ENCODE measurements around the gene DSC1. TPM values are rescaled to one million over a fixed set of nuclear protein-coding genes. Genes with fewer than 3 reads are reported as not detected.

Gene DSC1, protein sequence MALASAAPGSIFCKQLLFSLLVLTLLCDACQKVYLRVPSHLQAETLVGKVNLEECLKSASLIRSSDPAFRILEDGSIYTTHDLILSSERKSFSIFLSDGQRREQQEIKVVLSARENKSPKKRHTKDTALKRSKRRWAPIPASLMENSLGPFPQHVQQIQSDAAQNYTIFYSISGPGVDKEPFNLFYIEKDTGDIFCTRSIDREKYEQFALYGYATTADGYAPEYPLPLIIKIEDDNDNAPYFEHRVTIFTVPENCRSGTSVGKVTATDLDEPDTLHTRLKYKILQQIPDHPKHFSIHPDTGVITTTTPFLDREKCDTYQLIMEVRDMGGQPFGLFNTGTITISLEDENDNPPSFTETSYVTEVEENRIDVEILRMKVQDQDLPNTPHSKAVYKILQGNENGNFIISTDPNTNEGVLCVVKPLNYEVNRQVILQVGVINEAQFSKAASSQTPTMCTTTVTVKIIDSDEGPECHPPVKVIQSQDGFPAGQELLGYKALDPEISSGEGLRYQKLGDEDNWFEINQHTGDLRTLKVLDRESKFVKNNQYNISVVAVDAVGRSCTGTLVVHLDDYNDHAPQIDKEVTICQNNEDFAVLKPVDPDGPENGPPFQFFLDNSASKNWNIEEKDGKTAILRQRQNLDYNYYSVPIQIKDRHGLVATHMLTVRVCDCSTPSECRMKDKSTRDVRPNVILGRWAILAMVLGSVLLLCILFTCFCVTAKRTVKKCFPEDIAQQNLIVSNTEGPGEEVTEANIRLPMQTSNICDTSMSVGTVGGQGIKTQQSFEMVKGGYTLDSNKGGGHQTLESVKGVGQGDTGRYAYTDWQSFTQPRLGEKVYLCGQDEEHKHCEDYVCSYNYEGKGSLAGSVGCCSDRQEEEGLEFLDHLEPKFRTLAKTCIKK
- total RNA-seq: 0.33 TPM
- 0.80 TPM for polyA plus RNA-seq
- long read RNA-seq, donor 1: 0 reads
- long read RNA-seq, donor 2: 0 reads
- long read RNA-seq, donor 3: 0 reads
- long read RNA-seq, donor 4: 0 reads
- long read RNA-seq, donor 5: 0 reads
- long read RNA-seq, donor 6: 0 reads
- long read RNA-seq, donor 7: 0 reads
- long read RNA-seq, donor 8: 0 reads
- long read RNA-seq, donor 9: 0 reads
- long read RNA-seq, donor 10: 0 reads

DNA sequence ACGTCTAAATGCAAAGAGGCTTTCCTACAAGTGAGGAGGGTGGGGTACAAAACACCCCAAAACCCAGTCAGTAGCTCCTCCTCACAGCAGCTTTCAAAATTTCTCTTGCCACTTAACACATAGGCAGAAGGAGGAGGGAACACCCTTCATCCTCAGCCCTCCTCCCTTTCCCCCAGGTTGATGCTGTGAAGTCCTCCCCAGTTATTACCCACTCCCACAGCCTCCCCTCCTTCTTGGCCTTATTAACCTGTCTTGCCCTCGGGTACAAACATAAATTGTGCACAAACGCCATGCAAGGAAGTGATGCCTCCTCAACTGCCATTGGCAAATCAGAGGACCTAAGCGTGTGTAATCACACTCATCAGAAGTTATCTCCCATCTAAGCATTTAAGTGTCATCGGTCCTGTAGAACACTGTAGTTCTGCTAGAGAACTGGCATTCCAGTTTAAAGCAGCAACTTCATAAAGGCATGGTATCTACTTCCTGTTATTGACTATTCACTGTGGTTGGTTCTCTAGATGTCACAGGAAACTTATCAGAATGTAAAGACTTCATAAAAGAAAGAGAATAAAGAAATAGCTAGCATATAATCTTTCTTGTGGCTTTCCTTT, at the start of gene DSC1:
DSC1 (minus strand) TSS at position 32 of the 611 bp plus-strand sequence. CDS start 262 bp downstream, outside the sequence.
- Histone ChIP-seq H3K36me3 (ENCODE audit: control insufficient read depth in 2 of 2, insufficient read depth in 2 of 2, low read length in 1 of 2) (no peaks in the 10 kb centered on the region), H3K27ac (ENCODE audit: low read depth in 1 of 2, low read length in 1 of 2) (no peak within 1 kb of the TSS)
- WGBS: 80% methylated on average over 5 of the region's 5 CpGs

DNA sequence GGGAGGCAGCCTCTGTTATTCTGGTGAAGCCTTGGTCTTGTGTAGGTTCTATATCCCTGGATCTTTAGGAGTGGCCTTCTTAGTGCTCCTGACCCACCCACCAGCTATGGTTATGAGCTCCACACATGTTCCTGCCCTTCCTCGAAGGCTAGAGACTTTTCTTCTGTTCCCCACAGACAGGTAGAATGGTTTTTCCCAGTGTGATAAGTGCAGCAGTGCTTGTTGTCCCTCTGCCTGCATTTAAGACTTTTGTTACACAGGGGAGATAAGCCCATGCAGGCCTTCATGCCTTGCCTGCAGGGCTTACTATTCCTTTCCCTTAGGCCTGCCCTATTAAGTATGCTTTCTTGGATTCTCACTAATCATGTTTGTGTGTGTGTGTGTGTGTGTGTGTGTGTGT, 48.4 kb upstream of the DSC1 start:
- H3K9me3 ChIP-seq (ENCODE audit: control insufficient read depth in 2 of 2, insufficient read depth in 1 of 2, low read length in 1 of 2): no peaks in the 10 kb centered on the region
- no peak for DNase-seq (ENCODE audit: low read depth in 6 of 9, low spot score in 9 of 9)
- no peaks in the 10 kb centered on the region for H3K36me3 ChIP-seq (ENCODE audit: control insufficient read depth in 2 of 2, insufficient read depth in 2 of 2, low read length in 1 of 2)
- 75% methylated on average over 1 of the region's 1 CpG for WGBS
- H3K4me1 ChIP-seq (ENCODE audit: control insufficient read depth in 2 of 2, insufficient read depth in 2 of 2, low read length in 2 of 2): no peaks in the 10 kb centered on the region
- no peak overlapping the region for H3K27ac ChIP-seq (ENCODE audit: low read depth in 1 of 2, low read length in 1 of 2)
- H3K27me3 ChIP-seq (ENCODE audit: control insufficient read depth in 2 of 2, insufficient read depth in 1 of 2, low read length in 1 of 2): no peaks in the 10 kb centered on the region
- H3K4me3 ChIP-seq (ENCODE audit: low read length in 2 of 2): no peak overlapping the region

More for the DNA sequence above, at the start of gene DSC1:
- no peaks in the 10 kb centered on the region for H3K9me3 ChIP-seq (ENCODE audit: control insufficient read depth in 2 of 2, insufficient read depth in 1 of 2, low read length in 1 of 2)
- no peak within 1 kb of the TSS for H3K4me3 ChIP-seq (ENCODE audit: low read length in 2 of 2)
- H3K27me3 ChIP-seq (ENCODE audit: control insufficient read depth in 2 of 2, insufficient read depth in 1 of 2, low read length in 1 of 2): no peaks in the 10 kb centered on the region
- DNase-seq (ENCODE audit: low read depth in 6 of 9, low spot score in 9 of 9): peak in 2 of 9 donors; percentile 6 to 28
- no peaks in the 10 kb centered on the region for H3K4me1 ChIP-seq (ENCODE audit: control insufficient read depth in 2 of 2, insufficient read depth in 2 of 2, low read length in 2 of 2)

DNA sequence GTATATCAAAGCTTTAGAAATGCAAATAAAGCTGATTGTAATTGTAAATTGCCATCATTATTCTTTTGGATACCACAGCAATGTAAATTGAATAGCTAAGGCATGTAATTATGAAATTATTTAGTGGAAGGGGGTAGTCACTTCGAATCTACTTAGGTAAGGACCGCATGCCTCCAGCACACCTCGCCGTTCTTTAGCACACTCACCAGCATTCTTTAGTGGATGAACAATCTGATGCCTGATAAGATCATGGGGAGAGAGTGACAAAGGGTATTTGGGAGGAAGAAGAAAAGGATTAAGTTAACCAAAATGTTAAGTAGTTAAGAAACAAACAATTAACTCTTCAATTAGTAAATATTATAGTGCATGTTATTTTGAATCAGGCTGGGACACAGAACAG, 46.4 kb upstream of the DSC1 start:
- Histone ChIP-seq H3K4me1 (ENCODE audit: control insufficient read depth in 2 of 2, insufficient read depth in 2 of 2, low read length in 2 of 2) (peaks cover 0 to 2% of the 10 kb centered on the region in 2 donors), H3K9me3 (ENCODE audit: control insufficient read depth in 2 of 2, insufficient read depth in 1 of 2, low read length in 1 of 2) (no peaks in the 10 kb centered on the region), H3K36me3 (ENCODE audit: control insufficient read depth in 2 of 2, insufficient read depth in 2 of 2, low read length in 1 of 2) (no peaks in the 10 kb centered on the region), H3K27me3 (ENCODE audit: control insufficient read depth in 2 of 2, insufficient read depth in 1 of 2, low read length in 1 of 2) (no peaks in the 10 kb centered on the region), H3K27ac (ENCODE audit: low read depth in 1 of 2, low read length in 1 of 2) (no peak overlapping the region), H3K4me3 (ENCODE audit: low read length in 2 of 2) (no peak overlapping the region)
- no peak for DNase-seq (ENCODE audit: low read depth in 6 of 9, low spot score in 9 of 9)
- WGBS: 93% methylated on average over 4 of the region's 4 CpGs

DNA sequence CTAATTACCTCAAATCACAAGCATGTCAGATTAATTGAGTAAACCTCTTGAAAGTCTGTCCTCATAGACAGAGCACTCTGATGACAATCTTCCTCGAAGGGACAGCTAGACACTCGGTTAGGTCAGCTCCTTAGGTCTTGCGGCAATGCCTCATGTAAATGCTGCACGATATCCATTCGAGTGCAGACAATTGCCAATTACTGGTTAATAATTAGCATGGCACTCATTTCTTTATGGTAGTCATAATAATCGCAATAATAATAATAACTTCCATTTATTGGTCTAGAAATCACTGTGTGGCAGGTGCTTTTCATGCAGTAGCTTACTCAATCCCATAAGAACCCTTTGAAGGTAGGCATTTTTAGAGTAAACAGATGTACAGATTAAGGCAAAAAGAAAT, 44.7 kb upstream of the DSC1 start:
- Histone ChIP-seq H3K27me3 (ENCODE audit: control insufficient read depth in 2 of 2, insufficient read depth in 1 of 2, low read length in 1 of 2) (no peaks in the 10 kb centered on the region), H3K36me3 (ENCODE audit: control insufficient read depth in 2 of 2, insufficient read depth in 2 of 2, low read length in 1 of 2) (no peaks in the 10 kb centered on the region), H3K4me1 (ENCODE audit: control insufficient read depth in 2 of 2, insufficient read depth in 2 of 2, low read length in 2 of 2) (peaks cover 0 to 2% of the 10 kb centered on the region in 2 donors), H3K27ac (ENCODE audit: low read depth in 1 of 2, low read length in 1 of 2) (no peak overlapping the region), H3K9me3 (ENCODE audit: control insufficient read depth in 2 of 2, insufficient read depth in 1 of 2, low read length in 1 of 2) (no peaks in the 10 kb centered on the region), H3K4me3 (ENCODE audit: low read length in 2 of 2) (no peak overlapping the region)
- no peak for DNase-seq (ENCODE audit: low read depth in 6 of 9, low spot score in 9 of 9)
- WGBS: 95% methylated on average over 6 of the region's 6 CpGs

DNA sequence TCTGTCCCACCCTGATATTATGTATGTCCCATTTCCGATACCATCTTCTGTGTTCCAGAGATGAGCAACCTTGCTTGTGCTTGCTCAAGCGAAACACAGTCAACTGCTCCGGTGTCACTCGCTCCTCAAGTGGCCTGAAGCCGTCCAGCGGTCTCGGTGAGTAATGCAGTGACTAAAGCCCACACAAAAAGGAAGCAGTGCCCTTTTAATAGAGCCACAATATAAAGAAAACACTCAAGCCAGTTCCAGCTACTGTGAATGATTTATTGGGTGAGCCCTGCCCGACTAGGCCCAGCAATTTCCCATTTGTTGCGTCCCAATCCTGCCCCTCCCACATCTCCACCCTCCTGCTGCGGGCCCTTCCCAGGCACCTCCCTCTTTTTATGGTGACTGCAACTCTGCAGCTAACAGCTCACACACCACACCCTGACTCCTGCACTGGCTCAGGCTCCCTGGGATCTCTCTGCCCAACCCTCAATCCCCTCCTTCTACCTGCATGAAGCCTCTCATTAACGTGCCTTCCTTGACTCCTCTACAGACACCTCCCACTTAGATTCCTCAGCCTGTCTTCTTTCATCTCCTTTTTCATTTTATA, 44.2 kb upstream of the DSC1 start:
- no peak for DNase-seq (ENCODE audit: low read depth in 6 of 9, low spot score in 9 of 9)
- Histone ChIP-seq H3K9me3 (ENCODE audit: control insufficient read depth in 2 of 2, insufficient read depth in 1 of 2, low read length in 1 of 2) (no peaks in the 10 kb centered on the region), H3K36me3 (ENCODE audit: control insufficient read depth in 2 of 2, insufficient read depth in 2 of 2, low read length in 1 of 2) (no peaks in the 10 kb centered on the region), H3K4me1 (ENCODE audit: control insufficient read depth in 2 of 2, insufficient read depth in 2 of 2, low read length in 2 of 2) (peaks cover 0 to 2% of the 10 kb centered on the region in 2 donors), H3K27me3 (ENCODE audit: control insufficient read depth in 2 of 2, insufficient read depth in 1 of 2, low read length in 1 of 2) (no peaks in the 10 kb centered on the region), H3K27ac (ENCODE audit: low read depth in 1 of 2, low read length in 1 of 2) (no peak overlapping the region), H3K4me3 (ENCODE audit: low read length in 2 of 2) (no peak overlapping the region)
- 21% methylated on average over 11 of the region's 11 CpGs for WGBS

DNA sequence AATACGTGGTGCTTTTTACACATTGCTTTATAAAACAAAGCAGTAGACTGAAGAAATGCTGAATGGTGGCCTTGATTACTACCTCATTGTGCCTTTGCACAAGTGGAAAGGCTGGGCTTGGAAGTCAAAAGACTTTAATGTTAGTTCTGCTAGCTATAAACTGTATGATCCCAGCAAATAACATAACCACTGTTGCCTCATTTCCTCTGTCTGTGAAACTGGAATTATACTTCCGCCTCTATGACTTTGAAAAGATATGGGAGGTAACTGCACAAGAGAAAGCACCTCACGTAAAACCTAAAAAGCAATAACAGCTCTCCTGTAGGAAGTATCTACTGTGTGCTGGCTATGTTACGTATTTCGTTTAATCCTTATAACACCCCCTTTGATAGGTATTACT, 43.4 kb upstream of the DSC1 start:
- Histone ChIP-seq H3K27ac (ENCODE audit: low read depth in 1 of 2, low read length in 1 of 2) (peak overlapping the region in 1 of 2 donors; percentile 32), H3K27me3 (ENCODE audit: control insufficient read depth in 2 of 2, insufficient read depth in 1 of 2, low read length in 1 of 2) (no peaks in the 10 kb centered on the region), H3K9me3 (ENCODE audit: control insufficient read depth in 2 of 2, insufficient read depth in 1 of 2, low read length in 1 of 2) (no peaks in the 10 kb centered on the region), H3K4me1 (ENCODE audit: control insufficient read depth in 2 of 2, insufficient read depth in 2 of 2, low read length in 2 of 2) (peaks cover 0 to 2% of the 10 kb centered on the region in 2 donors), H3K36me3 (ENCODE audit: control insufficient read depth in 2 of 2, insufficient read depth in 2 of 2, low read length in 1 of 2) (no peaks in the 10 kb centered on the region), H3K4me3 (ENCODE audit: low read length in 2 of 2) (no peak overlapping the region)
- WGBS: 93% methylated on average over 5 of the region's 5 CpGs
- no peak for DNase-seq (ENCODE audit: low read depth in 6 of 9, low spot score in 9 of 9)

DNA sequence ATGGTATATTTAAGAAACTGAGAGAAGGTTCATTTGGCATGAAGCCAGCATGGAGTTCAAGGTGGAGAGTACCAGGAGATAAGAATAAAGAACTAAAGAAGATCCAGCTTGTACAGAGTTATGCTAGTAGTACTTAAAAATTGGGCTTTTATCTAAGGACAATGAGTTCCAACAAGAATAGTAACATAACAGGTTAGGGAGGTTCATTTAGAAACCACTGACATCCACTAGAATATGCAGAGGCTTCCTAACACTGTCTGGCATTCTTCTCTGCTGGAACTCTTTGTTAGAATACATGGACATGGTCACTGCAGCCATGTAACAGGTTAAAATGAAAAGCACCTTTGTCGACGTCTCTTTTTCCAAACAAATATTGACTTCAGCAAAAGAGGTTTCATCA, 42.6 kb upstream of the DSC1 start:
- WGBS: 95% methylated on average over 2 of the region's 2 CpGs
- no peaks in the 10 kb centered on the region for H3K9me3 ChIP-seq (ENCODE audit: control insufficient read depth in 2 of 2, insufficient read depth in 1 of 2, low read length in 1 of 2)
- H3K4me3 ChIP-seq (ENCODE audit: low read length in 2 of 2): no peak overlapping the region
- H3K36me3 ChIP-seq (ENCODE audit: control insufficient read depth in 2 of 2, insufficient read depth in 2 of 2, low read length in 1 of 2): no peaks in the 10 kb centered on the region
- H3K4me1 ChIP-seq (ENCODE audit: control insufficient read depth in 2 of 2, insufficient read depth in 2 of 2, low read length in 2 of 2): peaks cover 0 to 2% of the 10 kb centered on the region in 2 donors
- H3K27me3 ChIP-seq (ENCODE audit: control insufficient read depth in 2 of 2, insufficient read depth in 1 of 2, low read length in 1 of 2): no peaks in the 10 kb centered on the region
- DNase-seq (ENCODE audit: low read depth in 6 of 9, low spot score in 9 of 9): no peak
- no peak overlapping the region for H3K27ac ChIP-seq (ENCODE audit: low read depth in 1 of 2, low read length in 1 of 2)

DNA sequence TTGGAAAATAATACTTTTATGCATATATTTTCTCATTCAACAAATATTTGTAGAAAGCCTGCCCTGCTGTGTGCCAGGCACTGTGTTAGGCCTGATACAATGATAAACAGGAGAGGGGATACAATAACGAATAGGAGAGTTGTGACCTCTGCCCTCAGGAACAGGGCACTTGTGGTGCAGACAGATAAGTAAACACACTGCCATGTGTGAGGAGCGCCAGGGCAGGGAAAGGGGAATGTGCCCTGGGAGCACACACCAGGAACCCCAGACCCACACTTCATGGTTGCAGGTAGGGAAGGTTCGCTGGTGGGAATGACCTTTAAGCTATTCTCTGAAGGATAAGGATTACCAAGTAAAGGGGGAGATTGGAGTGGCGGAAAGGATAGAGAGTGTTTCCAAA, 42.2 kb upstream of the DSC1 start:
- DNase-seq (ENCODE audit: low read depth in 6 of 9, low spot score in 9 of 9): no peak

More for the DNA sequence above, 42.2 kb upstream of the DSC1 start:
- peaks cover 0 to 2% of the 10 kb centered on the region in 2 donors for H3K4me1 ChIP-seq (ENCODE audit: control insufficient read depth in 2 of 2, insufficient read depth in 2 of 2, low read length in 2 of 2)
- no peaks in the 10 kb centered on the region for H3K9me3 ChIP-seq (ENCODE audit: control insufficient read depth in 2 of 2, insufficient read depth in 1 of 2, low read length in 1 of 2)
- WGBS: 93% methylated on average over 4 of the region's 4 CpGs
- no peaks in the 10 kb centered on the region for H3K27me3 ChIP-seq (ENCODE audit: control insufficient read depth in 2 of 2, insufficient read depth in 1 of 2, low read length in 1 of 2)
- H3K27ac ChIP-seq (ENCODE audit: low read depth in 1 of 2, low read length in 1 of 2): no peak overlapping the region
- H3K36me3 ChIP-seq (ENCODE audit: control insufficient read depth in 2 of 2, insufficient read depth in 2 of 2, low read length in 1 of 2): no peaks in the 10 kb centered on the region
- H3K4me3 ChIP-seq (ENCODE audit: low read length in 2 of 2): no peak overlapping the region

All from thymus (tissue), 14 donors.